GF-D8 (cell line): Measurements from ENCODE around the gene CCDC34.

Experiments
- DNase-seq: peaks from one replicate; lab custom pipeline; 2025; lab: John Stamatoyannopoulos, UW

Gene CCDC34

GRCh38 chr11:27290261-27291050, 72.6 kb downstream of the CCDC34 start:
- DNase-seq, result no peak
